ENCODE data around the gene SMYD3. TPM values are rescaled to one million over a fixed set of nuclear protein-coding genes. Genes with fewer than 3 reads are reported as not detected.

Gene SMYD3
- total RNA-seq, 1 donor from 2014 or later: 80.8 TPM

DNA sequence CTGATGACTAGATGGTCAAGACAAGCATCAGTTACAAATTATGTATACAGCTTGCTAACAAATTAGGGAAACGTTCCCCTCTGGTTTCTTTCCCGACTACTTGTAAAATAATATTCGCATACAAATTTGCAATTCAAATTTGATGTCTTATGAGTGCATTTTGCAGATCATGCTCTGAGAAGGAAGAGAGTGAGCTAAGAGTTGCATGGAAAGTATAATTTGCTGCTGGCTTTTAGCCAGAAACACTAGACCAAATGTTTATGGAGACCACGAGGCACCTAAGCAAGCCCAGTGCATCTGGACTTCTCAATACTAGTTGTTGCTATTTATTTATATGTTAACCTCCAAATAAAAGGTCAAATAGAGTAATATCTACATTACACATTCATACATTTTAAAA is 216.0 kb downstream of the SMYD3 start:
- Mint-ChIP-seq H3K4me1 (ENCODE audit: low read depth, unreplicated experiment) (peaks cover 32% of the 10 kb centered on the region), H3K4me3 (ENCODE audit: unreplicated experiment) (no peak overlapping the region), H3K27me3 (ENCODE audit: low read depth, unreplicated experiment) (no peaks in the 10 kb centered on the region), H3K27ac (ENCODE audit: unreplicated experiment) (no peak overlapping the region), H3K36me3 (ENCODE audit: low read depth, unreplicated experiment) (peaks cover 5% of the 10 kb centered on the region), H3K9me3 (ENCODE audit: unreplicated experiment) (no peaks in the 10 kb centered on the region)
- no peaks in the 10 kb centered on the region for H3K4me1 ChIP-seq (ENCODE audit: insufficient read depth, low read length)
- no peak overlapping the region for H3K9ac ChIP-seq (ENCODE audit: low read length)
- H3K36me3 ChIP-seq (ENCODE audit: insufficient read depth, low read length): no peaks in the 10 kb centered on the region
- H4K20me1 ChIP-seq (ENCODE audit: insufficient read depth, low read length): no peaks in the 10 kb centered on the region
- H3K79me2 ChIP-seq (ENCODE audit: insufficient read depth, low read length): no peaks in the 10 kb centered on the region
- TF ChIP-seq CTCF (IDR thresholded peaks at IDR 0.05; ENCODE audit: insufficient read depth, low read depth, low read length) (no peak), EZH2 (IDR thresholded peaks at IDR 0.05; ENCODE audit: insufficient read depth, low read length) (no peak)
- H2AFZ ChIP-seq (ENCODE audit: low read depth, low read length): no peak overlapping the region
- no peak overlapping the region for H3K4me2 ChIP-seq (ENCODE audit: low read length)
- DNase-seq (ENCODE audit: low read depth): no peak
- H3K9me3 ChIP-seq (ENCODE audit: insufficient read depth, low read depth, low read length): no peaks in the 10 kb centered on the region
- H3K4me3 ChIP-seq (ENCODE audit: insufficient read depth, low read depth, low read length): no peak overlapping the region
- no peaks in the 10 kb centered on the region for H3K27me3 ChIP-seq (ENCODE audit: insufficient read depth, low read length)
- FAIRE-seq: no peak
- no peak overlapping the region for H3K27ac ChIP-seq (ENCODE audit: low read depth, low read length)

- H3K27ac Mint-ChIP-seq (ENCODE audit: unreplicated experiment): no peak overlapping the region
These were observed 223.2 kb downstream of the SMYD3 start for GRCh38 chr1:246283771-246284410.

More at GRCh38 chr1:246283771-246284410, 223.2 kb downstream of the SMYD3 start:
- Mint-ChIP-seq H3K36me3 (ENCODE audit: low read depth, unreplicated experiment) (peaks cover 3% of the 10 kb centered on the region), H3K4me1 (ENCODE audit: low read depth, unreplicated experiment) (peaks cover 10% of the 10 kb centered on the region), H3K9me3 (ENCODE audit: unreplicated experiment) (no peaks in the 10 kb centered on the region), H3K4me3 (ENCODE audit: unreplicated experiment) (no peak overlapping the region), H3K27me3 (ENCODE audit: low read depth, unreplicated experiment) (no peaks in the 10 kb centered on the region)
- no peaks in the 10 kb centered on the region for H3K9me3 ChIP-seq (ENCODE audit: insufficient read depth, low read depth, low read length)
- H2AFZ ChIP-seq (ENCODE audit: low read depth, low read length): no peak overlapping the region
- H3K79me2 ChIP-seq (ENCODE audit: insufficient read depth, low read length): no peaks in the 10 kb centered on the region
- H3K27me3 ChIP-seq (ENCODE audit: insufficient read depth, low read length): no peaks in the 10 kb centered on the region
- DNase-seq (ENCODE audit: low read depth): no peak
- H3K4me2 ChIP-seq (ENCODE audit: low read length): no peak overlapping the region
- no peak for FAIRE-seq
- H3K4me1 ChIP-seq (ENCODE audit: insufficient read depth, low read length): no peaks in the 10 kb centered on the region
- no peak overlapping the region for H3K9ac ChIP-seq (ENCODE audit: low read length)
- no peaks in the 10 kb centered on the region for H4K20me1 ChIP-seq (ENCODE audit: insufficient read depth, low read length)
- TF ChIP-seq EZH2 (IDR thresholded peaks at IDR 0.05; ENCODE audit: insufficient read depth, low read length): no peak
- no peak for TF ChIP-seq CTCF (IDR thresholded peaks at IDR 0.05; ENCODE audit: insufficient read depth, low read depth, low read length)
- no peak overlapping the region for H3K4me3 ChIP-seq (ENCODE audit: insufficient read depth, low read depth, low read length)
- H3K36me3 ChIP-seq (ENCODE audit: insufficient read depth, low read length): no peaks in the 10 kb centered on the region
- H3K27ac ChIP-seq (ENCODE audit: low read depth, low read length): no peak overlapping the region

Data from astrocyte (in vitro differentiated cells and primary cell).